ENCODE data around the gene NFATC3. TPM values are rescaled to one million over a fixed set of nuclear protein-coding genes. Genes with fewer than 3 reads are reported as not detected.
A peak's percentile ranks its signal among the peaks of the same experiment; 100 is the strongest.

NFATC3 gene
- polyA plus RNA-seq, 1 experiment = 16.7 TPM

DNA sequence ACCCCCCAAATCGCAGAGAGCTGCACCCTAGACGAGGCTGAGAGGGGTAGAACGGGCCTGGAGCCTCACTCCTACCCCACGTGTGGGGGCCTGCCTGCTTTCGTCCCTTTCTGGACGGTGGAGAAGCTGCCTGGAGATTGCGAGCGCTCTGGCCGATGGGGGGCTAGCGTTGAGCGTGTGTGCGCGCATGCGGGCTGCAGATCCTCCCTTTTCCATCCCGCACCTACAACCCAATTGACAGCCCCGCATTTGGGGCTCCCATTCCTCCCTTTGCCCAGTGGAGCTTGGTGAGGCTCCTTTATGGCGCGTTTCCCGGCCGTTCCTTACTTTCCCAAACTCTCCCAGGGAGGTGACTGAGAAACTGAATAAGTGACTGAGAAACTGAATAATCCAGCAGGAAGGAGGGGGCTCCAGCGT, 151.7 kb downstream of the NFATC3 start:
- Histone ChIP-seq H3K9me3 (ENCODE audit: control insufficient read depth, insufficient read depth, low read length) (peaks cover 7% of the 10 kb centered on the region; the same call in 1 of the 2 replicates), H3K4me3 (ENCODE audit: low read depth, low read length) (peak overlapping the region; percentile 69), H3K27ac (ENCODE audit: low read depth, low read length) (peak overlapping the region; percentile 75), H3K27me3 (ENCODE audit: control insufficient read depth, insufficient read depth, low read length) (no peaks in the 10 kb centered on the region)
- TF ChIP-seq, protein P1, sequence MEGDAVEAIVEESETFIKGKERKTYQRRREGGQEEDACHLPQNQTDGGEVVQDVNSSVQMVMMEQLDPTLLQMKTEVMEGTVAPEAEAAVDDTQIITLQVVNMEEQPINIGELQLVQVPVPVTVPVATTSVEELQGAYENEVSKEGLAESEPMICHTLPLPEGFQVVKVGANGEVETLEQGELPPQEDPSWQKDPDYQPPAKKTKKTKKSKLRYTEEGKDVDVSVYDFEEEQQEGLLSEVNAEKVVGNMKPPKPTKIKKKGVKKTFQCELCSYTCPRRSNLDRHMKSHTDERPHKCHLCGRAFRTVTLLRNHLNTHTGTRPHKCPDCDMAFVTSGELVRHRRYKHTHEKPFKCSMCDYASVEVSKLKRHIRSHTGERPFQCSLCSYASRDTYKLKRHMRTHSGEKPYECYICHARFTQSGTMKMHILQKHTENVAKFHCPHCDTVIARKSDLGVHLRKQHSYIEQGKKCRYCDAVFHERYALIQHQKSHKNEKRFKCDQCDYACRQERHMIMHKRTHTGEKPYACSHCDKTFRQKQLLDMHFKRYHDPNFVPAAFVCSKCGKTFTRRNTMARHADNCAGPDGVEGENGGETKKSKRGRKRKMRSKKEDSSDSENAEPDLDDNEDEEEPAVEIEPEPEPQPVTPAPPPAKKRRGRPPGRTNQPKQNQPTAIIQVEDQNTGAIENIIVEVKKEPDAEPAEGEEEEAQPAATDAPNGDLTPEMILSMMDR (IDR thresholded peaks at IDR 0.05; ENCODE audit: low read depth, low read length) = no peak
- ChIA-PET POLR2A (interaction anchor here (0.6 to 1.9 kb wide), 7 partner anchors 27 to 301 kb away, joined by 3 to 13 read pairs (median 5); partner anchors contain the start of genes NFATC3, PRMT7, SLC7A6 and SLC7A6OS), CTCF (interaction anchor here (0.7 to 1.3 kb wide), 4 partner anchors 27 to 420 kb away, joined by 3 to 4 read pairs (median 3); partner anchors contain the start of gene SLC7A6)
- no peak for DNase-seq (ENCODE audit: low read depth, low spot score)

DNA sequence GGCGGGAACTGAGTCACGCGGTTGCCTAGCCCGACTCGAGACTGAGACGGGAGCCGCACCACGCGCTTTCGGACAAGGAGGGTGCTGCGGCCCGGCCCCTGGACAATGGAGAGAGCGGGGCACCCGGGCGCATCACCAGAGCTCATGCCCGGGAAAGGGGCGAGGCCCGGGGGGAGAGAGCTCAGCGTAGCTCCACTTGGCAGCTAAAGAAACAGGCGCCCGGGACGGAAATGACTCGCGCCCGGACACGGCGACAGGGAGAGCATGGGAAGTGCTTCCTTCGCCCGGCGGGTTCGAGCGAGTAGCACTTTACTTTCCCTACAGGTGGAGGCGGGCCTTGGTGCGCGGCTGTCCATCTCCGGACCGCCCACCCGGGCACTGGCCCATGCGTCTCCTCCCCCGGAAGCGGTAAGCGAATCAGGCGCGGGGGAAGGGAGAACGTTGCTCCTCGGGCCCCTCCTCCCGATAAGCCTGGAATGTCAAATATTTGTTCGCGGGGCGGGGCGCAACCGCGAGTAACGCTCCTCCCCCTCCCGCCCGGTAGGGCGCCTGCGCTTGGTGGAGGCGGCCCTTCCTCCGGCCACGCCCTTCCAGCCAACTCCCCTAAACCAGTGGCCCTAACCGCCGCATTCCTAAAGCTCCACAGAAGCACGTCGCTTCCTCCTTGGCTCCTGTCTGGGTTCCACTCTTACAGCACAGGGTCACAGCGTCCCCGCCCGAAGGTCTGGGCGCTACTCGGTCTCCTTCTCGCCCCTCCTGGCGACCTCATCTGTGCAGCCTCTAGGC, 152.3 kb downstream of the NFATC3 start:
- CTCF ChIA-PET = interaction anchor here (0.7 to 1.3 kb wide), 4 partner anchors 27 to 421 kb away, joined by 3 to 4 read pairs (median 3); partner anchors contain the start of gene SLC7A6
- TF ChIP-seq, protein P1 (IDR thresholded peaks at IDR 0.05; ENCODE audit: low read depth, low read length) = no peak
- no peaks in the 10 kb centered on the region for H3K27me3 ChIP-seq (ENCODE audit: control insufficient read depth, insufficient read depth, low read length)
- H3K9me3 ChIP-seq (ENCODE audit: control insufficient read depth, insufficient read depth, low read length) = peaks cover 7% of the 10 kb centered on the region; the same call in 1 of the 2 replicates
- H3K27ac ChIP-seq (ENCODE audit: low read depth, low read length) = peak overlapping the region; percentile 94
- H3K4me3 ChIP-seq (ENCODE audit: low read depth, low read length) = peak overlapping the region; percentile 69
- POLR2A ChIA-PET = interaction anchor here (0.6 to 1.9 kb wide), 10 partner anchors 26 to 1369 kb away, joined by 3 to 13 read pairs (median 4); partner anchors contain the start of genes NFATC3, PRMT7, SLC7A6 and SLC7A6OS
- DNase-seq (ENCODE audit: low read depth, low spot score) = peak; percentile 94

DNA sequence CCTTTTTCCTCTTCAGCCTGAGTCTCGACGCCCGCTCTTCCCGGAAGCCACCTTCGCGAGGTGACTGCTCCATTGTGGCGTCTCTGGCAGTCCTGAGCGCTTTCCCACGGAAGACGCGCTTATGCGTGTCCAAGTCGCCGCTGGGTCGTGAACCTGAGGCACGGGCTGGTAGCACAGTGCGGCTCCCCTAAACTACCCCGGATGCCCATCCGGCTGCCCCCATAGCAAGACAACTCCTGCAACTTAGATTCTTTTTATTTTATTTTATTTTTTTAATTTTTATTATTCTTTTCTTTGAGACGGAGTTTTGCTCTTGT, 152.8 kb downstream of the NFATC3 start:
- H3K9me3 ChIP-seq (ENCODE audit: control insufficient read depth, insufficient read depth, low read length) = peaks cover 7% of the 10 kb centered on the region; the same call in 1 of the 2 replicates
- TF ChIP-seq, protein P1 (IDR thresholded peaks at IDR 0.05; ENCODE audit: low read depth, low read length) = no peak
- ChIA-PET CTCF (interaction anchor here (1.6 kb wide), 1 partner anchor 91 kb away, joined by 14 read pairs; no protein-coding TSS in a partner anchor), POLR2A (interaction anchor here (0.7 to 1.9 kb wide), 4 partner anchors 26 to 1370 kb away, joined by 3 to 13 read pairs (median 12); partner anchors contain the start of genes NFATC3, PRMT7, SLC7A6 and SLC7A6OS)
- H3K4me3 ChIP-seq (ENCODE audit: low read depth, low read length) = peak overlapping the region; percentile 67
- H3K27ac ChIP-seq (ENCODE audit: low read depth, low read length) = peak overlapping the region; percentile 94
- DNase-seq (ENCODE audit: low read depth, low spot score) = no peak
- no peaks in the 10 kb centered on the region for H3K27me3 ChIP-seq (ENCODE audit: control insufficient read depth, insufficient read depth, low read length)

DNA sequence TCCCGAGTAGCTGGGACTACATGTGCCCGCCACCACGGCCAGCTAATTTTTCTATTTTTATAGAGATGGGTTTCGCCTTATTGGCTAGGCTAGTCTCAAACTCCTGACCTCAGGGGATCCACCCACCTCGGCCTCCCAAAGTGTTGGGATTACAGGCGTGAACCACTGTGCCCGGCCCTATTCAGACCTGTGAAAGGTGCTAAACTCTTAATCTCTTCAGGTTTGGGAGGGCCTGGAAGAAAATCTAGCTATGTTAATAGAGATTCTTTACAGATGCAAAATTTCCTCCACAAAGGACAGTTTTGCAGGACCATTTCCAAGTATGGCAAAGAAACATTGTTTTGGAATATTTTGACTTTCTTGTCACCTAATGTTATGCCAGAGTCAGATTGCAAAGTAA, 156.9 kb downstream of the NFATC3 start:
- H3K27me3 ChIP-seq (ENCODE audit: control insufficient read depth, insufficient read depth, low read length) = no peaks in the 10 kb centered on the region
- no peak for DNase-seq (ENCODE audit: low read depth, low spot score)
- no peak overlapping the region for H3K27ac ChIP-seq (ENCODE audit: low read depth, low read length)
- no peak overlapping the region for H3K4me3 ChIP-seq (ENCODE audit: low read depth, low read length)
- POLR2A ChIA-PET = no interaction called here
- peaks cover 10% of the 10 kb centered on the region; the same call in 1 of the 2 replicates for H3K9me3 ChIP-seq (ENCODE audit: control insufficient read depth, insufficient read depth, low read length)
- TF ChIP-seq, protein P1 (IDR thresholded peaks at IDR 0.05; ENCODE audit: low read depth, low read length) = no peak
- CTCF ChIA-PET = interaction anchor here (0.7 to 1.6 kb wide), 3 partner anchors 22 to 370 kb away, joined by 3 to 5 read pairs (median 4); partner anchors contain the start of gene SLC7A6
